Kidney capillary endothelial cell (primary cell): ENCODE data around the gene VWA3B.
"Not testable (repeated sequence)": the region's sequence is repeated elsewhere in the genome, so short reads cannot be mapped to it uniquely, and the experiment has no call there.

Experiments used
- DNase-seq: peaks from one replicate; pipeline ENCODE4 v3.0.0-alpha.2; 2018; ENCODE audit warnings: low spot score

Gene VWA3B

GRCh38 chr2:98299211-98299905 lies 212.4 kb downstream of the VWA3B start:
- no peak for DNase-seq

- DNase-seq, result no peak
These were observed 213.3 kb downstream of the VWA3B start for GRCh38 chr2:98300141-98300874.

DNA sequence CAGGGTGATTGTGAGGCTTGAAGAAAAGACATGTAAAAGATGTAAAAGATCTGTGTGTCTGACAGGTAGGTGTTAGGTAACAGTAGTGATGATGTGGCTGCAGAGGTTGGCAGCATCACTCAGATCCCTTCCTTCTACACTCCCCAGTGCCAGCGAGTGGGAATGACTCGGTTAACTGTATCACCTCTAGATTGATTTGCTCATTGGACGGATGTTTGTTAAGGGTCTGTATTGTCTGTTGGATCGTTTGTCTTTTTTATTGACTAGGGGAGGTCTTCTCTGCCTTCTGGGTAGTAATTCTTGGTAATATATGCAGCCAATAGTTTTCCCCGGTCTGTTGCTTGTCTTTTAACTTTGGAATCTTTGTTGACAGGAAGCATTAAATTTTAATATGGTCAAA lies 214.5 kb downstream of the VWA3B start:
- no peak for DNase-seq

GRCh38 chr2:98307131-98307696 lies 220.2 kb downstream of the VWA3B start:
- DNase-seq, result not testable (repeated sequence)

DNA sequence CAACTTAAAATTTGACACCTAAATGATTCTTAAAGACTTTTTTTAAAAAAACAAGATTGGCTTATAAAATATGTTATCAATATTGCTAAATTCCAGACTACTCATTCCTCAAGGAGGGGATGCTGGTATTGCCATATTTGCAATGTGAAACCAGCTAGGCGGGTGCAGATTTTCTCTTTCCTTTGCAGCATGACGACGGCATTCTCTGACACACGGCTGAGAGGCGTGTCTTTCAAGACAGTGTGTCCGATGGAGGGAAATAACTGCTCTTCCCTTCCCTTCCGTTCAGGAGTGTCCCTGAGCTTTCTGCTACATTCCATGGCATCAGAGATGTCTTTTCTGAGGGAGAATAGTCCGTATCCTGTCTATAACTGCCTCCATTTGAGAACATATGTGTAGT lies 221.1 kb downstream of the VWA3B start:
- DNase-seq, result no peak

DNA sequence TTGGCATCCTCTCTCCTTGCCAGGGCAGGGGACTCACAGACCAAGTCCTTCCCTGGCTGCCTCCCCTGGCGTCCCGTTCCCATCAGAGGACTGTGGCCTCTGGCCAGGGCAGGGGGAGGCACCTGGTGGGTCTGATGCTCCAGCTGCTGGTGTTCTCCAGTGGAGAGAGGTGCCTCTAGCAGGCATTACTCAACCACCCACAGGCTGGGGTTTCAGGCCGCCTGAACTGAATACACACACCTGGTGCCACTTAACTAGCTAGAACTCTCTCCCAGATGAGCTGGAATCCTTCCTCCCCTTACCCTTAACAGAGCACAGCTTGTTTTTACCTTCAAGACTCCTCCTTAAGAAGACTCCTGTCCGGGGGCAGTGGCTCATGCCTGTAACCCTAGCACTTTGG lies 221.6 kb downstream of the VWA3B start:
- no peak for DNase-seq

DNA sequence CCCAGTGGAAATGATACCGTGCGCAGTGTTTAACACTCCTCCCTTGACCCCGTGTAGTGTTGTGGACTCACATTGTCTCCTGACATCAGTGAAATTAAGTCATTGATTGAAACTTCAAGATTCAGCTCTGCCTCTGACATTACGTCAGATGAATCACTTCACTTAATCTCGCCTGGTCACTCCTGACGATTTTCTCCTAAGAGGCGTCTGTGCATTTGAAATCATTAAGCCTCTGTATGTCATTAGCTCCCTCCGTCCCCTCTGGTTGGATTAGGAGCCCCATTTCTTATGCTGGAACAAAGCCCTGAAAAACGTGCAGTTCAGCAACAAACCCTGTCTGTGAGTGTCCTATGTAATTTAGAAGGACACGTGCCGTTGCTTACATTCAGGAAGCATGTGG lies 222.6 kb downstream of the VWA3B start:
- DNase-seq, result no peak

GRCh38 chr2:98310010-98310409 lies 223.0 kb downstream of the VWA3B start:
- no peak for DNase-seq

DNA sequence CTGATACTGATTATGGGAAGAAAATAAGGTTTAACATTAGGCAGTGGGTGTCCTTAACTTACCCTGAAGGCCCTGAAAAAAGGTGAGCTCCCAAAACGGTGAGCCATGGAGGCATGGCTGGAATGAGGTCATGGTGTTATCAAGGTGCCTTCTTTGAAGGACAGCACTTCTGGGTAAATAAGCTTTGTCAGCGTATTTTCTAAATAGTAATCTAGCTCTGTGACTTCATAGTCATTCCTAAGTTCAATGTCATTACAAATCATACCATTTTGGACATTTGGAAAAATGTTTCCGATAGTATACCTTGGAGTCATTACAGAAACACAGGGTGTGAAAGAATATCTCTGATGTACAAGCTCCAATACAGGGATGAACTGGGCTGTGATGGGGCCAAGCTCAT lies 224.1 kb downstream of the VWA3B start:
- DNase-seq, result no peak

GRCh38 chr2:98311771-98312545 lies 225.0 kb downstream of the VWA3B start:
- no peak for DNase-seq

- no peak for DNase-seq
These were observed 226.7 kb downstream of the VWA3B start for GRCh38 chr2:98313492-98314250.

DNA sequence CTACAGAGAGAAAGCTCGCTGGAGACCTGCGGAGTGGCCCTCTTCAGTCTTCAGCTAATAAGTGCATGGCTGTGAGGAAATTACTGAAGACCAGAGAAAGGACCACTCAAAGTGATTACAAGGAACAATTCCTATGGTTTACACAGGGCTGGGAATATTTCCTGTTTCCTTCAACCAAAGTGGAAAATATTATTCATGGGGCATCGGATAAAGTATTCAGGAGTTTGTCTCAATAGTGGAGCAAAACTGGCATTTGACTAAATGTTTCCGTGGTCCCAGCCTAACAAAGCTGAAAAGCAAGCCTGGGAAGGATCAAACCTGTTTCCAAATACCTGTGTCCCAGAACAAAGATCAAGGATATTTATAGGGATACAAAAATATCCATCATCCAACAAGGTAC lies 227.3 kb downstream of the VWA3B start:
- no peak for DNase-seq

DNA sequence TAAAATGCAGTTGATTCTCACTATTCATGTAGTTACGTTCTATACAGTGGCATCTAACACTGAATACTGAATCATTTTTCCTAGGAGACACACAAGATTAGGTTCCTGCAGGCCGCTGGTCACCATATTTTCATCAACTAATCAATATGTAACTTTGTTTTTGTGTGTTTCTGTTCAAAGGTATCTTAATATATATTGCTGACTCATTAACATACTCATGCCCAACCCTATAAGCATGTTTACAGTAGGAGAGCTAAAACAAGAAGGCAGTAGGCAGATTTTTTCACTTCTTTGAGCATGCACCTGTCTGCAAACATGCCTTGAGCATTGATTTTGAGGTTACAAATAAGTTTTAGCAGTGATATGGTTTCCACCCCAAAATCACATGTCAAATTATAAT lies 229.0 kb downstream of the VWA3B start:
- no peak for DNase-seq

GRCh38 chr2:98317214-98317613 lies 230.2 kb downstream of the VWA3B start:
- DNase-seq, result no peak

DNA sequence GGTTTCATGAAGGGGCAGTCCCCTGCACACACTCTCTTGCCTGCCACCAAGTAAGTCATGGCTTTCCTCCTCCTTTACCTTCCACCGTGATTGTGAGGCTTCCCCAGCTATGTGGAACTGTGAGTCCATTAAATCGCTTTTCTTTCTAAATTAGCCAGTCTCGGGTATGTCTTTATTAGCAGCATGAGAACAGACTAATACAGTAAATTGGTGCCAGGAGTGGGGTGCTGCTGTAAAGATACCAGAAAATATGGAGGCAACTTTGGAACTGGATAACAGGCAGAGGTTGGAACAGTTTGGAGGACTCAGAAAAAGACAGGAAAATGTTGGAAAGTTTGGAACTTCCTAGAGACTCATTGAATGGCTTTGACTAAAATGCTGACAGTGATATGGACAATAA lies 233.2 kb downstream of the VWA3B start:
- DNase-seq, result not testable (repeated sequence)

DNA sequence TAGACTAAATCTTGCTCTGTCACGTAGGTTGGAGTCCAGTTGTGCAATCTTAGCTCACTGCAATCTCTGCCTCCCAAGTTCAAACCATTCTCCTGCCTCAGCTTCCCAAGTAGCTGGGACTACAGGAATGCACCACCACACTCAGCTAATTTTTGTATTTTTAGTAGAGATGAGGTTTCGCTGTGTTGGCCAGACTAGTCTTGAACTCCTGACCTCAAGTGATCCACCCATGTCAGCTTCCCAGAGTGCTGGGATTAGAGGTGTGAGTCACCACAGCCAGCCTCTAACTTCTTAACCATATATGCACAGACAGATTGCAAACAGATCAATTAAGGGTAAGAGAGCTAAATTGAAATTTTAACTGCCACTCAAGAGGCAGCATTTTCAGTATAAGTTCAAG lies 237.2 kb downstream of the VWA3B start:
- no peak for DNase-seq

- DNase-seq, result no peak
These were observed 240.8 kb downstream of the VWA3B start for GRCh38 chr2:98327776-98328175.

- DNase-seq, result no peak
These were observed 242.6 kb downstream of the VWA3B start for GRCh38 chr2:98329549-98329948.

DNA sequence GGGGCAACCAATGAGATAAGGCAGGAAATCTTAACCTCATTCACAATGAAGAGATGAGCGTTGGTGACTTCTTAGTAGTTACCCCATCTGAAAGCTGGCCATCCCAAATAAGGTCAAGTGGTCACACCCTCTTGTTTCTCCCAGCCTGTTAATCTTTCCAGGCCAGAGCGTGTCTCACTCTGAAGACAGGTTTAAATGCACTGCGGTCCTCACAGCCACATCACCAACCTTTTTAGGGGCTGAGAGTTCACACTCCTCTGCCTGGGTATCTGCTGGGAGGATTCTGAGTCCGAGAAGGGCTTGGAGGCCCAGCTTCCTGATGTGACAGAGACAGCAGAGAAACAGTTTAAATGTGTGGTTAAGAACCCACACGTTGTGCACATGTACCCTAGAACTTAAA lies 246.0 kb downstream of the VWA3B start:
- DNase-seq, result no peak

DNA sequence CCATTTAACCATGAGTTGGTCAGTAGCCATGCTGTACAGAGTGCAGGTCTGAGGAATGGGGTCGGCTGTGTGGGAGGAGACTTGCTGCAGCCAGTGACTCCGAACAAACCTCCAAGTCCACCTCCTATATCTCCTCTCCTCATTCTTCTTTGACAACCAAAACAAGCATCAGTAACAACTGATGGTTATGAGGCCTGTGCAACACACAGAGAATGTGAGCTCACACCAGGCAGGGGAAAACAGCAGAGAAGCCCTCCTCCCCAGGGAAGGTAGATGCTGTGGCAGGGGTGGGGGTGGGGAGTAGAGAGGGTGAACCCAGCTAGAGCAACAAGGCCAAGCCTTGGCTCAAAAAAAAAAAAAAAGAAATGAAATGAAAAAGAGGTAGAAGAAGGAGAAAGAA lies 247.0 kb downstream of the VWA3B start:
- no peak for DNase-seq

DNA sequence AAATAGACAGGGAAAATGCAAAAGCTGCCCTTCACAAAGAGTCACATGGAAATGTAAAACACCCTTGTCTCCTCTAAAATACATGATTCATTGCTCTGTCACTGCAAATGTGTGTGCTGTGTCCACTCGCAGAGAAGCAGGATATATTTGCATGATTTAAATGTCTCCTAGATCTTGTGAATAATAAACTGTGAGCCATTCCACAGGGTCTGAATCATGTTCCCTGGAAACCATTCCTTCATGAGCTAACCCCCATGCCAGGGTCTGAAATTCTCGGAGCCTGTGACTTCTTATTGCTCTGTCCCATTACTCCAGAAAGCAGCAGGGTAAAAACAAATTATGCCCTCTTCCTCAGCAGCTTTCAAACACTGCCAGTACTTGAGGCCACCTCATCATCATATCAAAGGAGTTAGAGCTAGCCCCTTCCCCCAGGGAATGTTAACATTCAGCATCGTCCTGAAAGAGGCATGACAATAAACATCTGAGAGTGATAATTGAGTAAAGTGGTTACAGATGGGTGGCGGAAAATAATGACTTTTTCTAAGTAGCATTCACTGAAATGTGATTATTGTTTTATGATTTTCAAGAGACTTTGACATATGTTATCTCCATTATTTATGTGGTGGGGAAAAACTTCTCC lies 247.6 kb downstream of the VWA3B start:
- peak; percentile 92 for DNase-seq
